Parathyroid adenoma (tissue), 2 donors: ENCODE results near the gene TRIM5.

Experiments
- H2AFZ ChIP-seq: fragments of 300-600 bp; sonication (generic); one replicate; pipeline ENCODE4 v1.7.0; 2017; ENCODE audit warnings: antibody characterized with exemption, mild to moderate bottlenecking
- H3K27ac ChIP-seq: fragments of 300-600 bp; sonication (generic); one replicate; pipeline ENCODE4 v1.7.0; 2017
- H3K27me3 ChIP-seq: fragments of 300-600 bp; sonication (generic); one replicate; pipeline ENCODE4 v1.7.0; 2017; ENCODE audit warnings: low read length; ENCODE audit not compliant: control insufficient read depth, insufficient read depth
- H3K36me3 ChIP-seq: fragments of 300-600 bp; sonication (generic); one replicate; pipeline ENCODE4 v1.7.0; 2017; ENCODE audit warnings: low read length; ENCODE audit not compliant: control insufficient read depth, insufficient read depth
- H3K4me1 ChIP-seq: fragments of 300-600 bp; sonication (generic); one replicate; pipeline ENCODE4 v1.7.0; 2017; ENCODE audit warnings: control low read depth
- H3K4me2 ChIP-seq: fragments of 300-600 bp; sonication (generic); one replicate; pipeline ENCODE4 v1.7.0; 2017; ENCODE audit warnings: low read length
- H3K4me3 ChIP-seq: fragments of 300-600 bp; sonication (generic); one replicate; pipeline ENCODE4 v1.7.0; 2017; ENCODE audit warnings: low read depth, low read length
- H3K79me2 ChIP-seq: fragments of 300-600 bp; sonication (generic); one replicate; pipeline ENCODE4 v1.7.0; 2017; ENCODE audit warnings: control low read depth
- H3K9ac ChIP-seq: fragments of 300-600 bp; sonication (generic); one replicate; pipeline ENCODE4 v1.7.0; 2017; ENCODE audit warnings: mild to moderate bottlenecking
- H3K9me3 ChIP-seq: fragments of 300-600 bp; sonication (generic); one replicate; pipeline ENCODE4 v1.7.0; 2017; ENCODE audit warnings: low read length; ENCODE audit not compliant: control insufficient read depth
- TF ChIP-seq, protein P1 (sequence below): fragments of 300-600 bp; sonication (generic); IDR thresholded peaks from one replicate; pipeline ENCODE4 v1.7.0; 2017; ENCODE audit warnings: antibody characterized with exemption, mild to moderate bottlenecking
- donor health status: primary hyperparathyroidism.

The TRIM5 gene

DNA sequence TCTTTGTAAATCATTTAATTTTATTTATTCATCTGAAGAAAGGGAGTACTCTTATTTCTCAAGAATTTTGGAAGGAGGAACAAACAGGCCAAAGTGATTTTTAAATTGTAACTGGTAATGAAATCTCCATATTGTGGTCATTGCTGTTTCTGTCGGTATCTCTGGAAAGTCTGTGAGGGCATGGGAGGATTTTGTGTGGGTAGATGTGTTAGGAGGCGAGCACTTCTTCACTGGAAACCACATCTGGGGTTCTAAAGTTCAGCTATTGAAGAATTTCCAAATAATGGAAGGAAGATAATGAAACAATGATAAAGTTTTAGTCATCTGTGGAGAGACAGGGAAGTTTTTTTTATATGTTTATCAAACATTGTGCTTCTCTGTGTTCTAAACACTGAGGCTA, 53.5 kb downstream of the TRIM5 start:
- Histone ChIP-seq H3K27ac (no peak overlapping the region), H3K9me3 (no peaks in the 10 kb centered on the region), H3K4me1 (no peaks in the 10 kb centered on the region), H3K36me3 (no peaks in the 10 kb centered on the region), H3K4me2 (no peak overlapping the region), H3K9ac (no peak overlapping the region), H3K27me3 (no peaks in the 10 kb centered on the region), H3K79me2 (no peaks in the 10 kb centered on the region), H3K4me3 (no peak overlapping the region), H2AFZ (no peak overlapping the region)
- TF ChIP-seq, protein P1, sequence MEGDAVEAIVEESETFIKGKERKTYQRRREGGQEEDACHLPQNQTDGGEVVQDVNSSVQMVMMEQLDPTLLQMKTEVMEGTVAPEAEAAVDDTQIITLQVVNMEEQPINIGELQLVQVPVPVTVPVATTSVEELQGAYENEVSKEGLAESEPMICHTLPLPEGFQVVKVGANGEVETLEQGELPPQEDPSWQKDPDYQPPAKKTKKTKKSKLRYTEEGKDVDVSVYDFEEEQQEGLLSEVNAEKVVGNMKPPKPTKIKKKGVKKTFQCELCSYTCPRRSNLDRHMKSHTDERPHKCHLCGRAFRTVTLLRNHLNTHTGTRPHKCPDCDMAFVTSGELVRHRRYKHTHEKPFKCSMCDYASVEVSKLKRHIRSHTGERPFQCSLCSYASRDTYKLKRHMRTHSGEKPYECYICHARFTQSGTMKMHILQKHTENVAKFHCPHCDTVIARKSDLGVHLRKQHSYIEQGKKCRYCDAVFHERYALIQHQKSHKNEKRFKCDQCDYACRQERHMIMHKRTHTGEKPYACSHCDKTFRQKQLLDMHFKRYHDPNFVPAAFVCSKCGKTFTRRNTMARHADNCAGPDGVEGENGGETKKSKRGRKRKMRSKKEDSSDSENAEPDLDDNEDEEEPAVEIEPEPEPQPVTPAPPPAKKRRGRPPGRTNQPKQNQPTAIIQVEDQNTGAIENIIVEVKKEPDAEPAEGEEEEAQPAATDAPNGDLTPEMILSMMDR, result no peak

DNA sequence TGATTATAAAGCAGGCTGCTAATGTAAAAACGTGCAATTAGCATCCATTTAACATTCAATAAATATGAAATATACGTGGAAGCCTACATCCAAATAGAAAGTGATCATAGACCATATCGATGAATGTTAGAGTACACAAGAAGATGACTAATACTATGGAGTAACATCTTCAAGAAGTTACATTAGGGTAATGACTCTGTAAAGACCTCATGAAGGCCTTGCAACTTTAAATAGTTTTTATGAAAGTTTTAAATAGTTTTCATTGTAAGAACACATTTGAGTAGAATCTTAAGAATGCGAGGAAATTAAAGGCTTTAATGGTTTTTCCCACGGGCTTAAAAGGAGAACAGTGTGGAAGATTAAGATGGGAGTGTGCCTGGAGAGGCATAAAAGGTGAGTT, 58.7 kb downstream of the TRIM5 start:
- Histone ChIP-seq H3K4me2 (no peak overlapping the region), H3K4me3 (no peak overlapping the region), H3K36me3 (no peaks in the 10 kb centered on the region), H2AFZ (no peak overlapping the region), H3K9me3 (no peaks in the 10 kb centered on the region), H3K27ac (no peak overlapping the region), H3K4me1 (no peaks in the 10 kb centered on the region), H3K9ac (no peak overlapping the region), H3K27me3 (no peaks in the 10 kb centered on the region), H3K79me2 (no peaks in the 10 kb centered on the region)
- TF ChIP-seq, protein P1, result no peak

DNA sequence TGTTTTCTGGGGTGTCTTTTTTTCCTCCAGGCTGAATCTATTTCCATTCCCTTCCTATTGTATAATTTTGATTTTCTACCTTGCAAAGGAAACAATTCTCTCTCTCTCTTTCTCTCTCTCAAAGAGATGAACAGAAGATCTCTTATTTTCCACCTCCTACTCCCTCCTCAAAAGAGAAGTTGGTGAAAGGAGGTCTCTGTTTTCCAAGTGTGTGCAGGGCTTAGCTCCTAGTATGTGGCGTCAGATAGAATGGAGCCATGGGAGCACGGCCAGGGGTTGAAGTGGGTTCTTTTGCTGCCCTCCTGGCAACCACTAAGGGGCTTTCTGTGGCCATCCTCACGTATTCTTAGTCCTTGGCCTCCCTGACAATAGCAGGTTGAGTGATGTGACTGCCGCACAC, 59.6 kb downstream of the TRIM5 start:
- H2AFZ ChIP-seq, result peak overlapping the region; percentile 83
- TF ChIP-seq, protein P1, result no peak
- no peaks in the 10 kb centered on the region for H3K27me3 ChIP-seq
- H3K4me2 ChIP-seq, result peak overlapping the region; percentile 59
- H3K27ac ChIP-seq, result peak overlapping the region; percentile 51
- H3K36me3 ChIP-seq, result no peaks in the 10 kb centered on the region
- no peaks in the 10 kb centered on the region for H3K79me2 ChIP-seq
- no peaks in the 10 kb centered on the region for H3K4me1 ChIP-seq
- H3K9me3 ChIP-seq, result no peaks in the 10 kb centered on the region
- H3K4me3 ChIP-seq, result peak overlapping the region; percentile 66
- H3K9ac ChIP-seq, result no peak overlapping the region

DNA sequence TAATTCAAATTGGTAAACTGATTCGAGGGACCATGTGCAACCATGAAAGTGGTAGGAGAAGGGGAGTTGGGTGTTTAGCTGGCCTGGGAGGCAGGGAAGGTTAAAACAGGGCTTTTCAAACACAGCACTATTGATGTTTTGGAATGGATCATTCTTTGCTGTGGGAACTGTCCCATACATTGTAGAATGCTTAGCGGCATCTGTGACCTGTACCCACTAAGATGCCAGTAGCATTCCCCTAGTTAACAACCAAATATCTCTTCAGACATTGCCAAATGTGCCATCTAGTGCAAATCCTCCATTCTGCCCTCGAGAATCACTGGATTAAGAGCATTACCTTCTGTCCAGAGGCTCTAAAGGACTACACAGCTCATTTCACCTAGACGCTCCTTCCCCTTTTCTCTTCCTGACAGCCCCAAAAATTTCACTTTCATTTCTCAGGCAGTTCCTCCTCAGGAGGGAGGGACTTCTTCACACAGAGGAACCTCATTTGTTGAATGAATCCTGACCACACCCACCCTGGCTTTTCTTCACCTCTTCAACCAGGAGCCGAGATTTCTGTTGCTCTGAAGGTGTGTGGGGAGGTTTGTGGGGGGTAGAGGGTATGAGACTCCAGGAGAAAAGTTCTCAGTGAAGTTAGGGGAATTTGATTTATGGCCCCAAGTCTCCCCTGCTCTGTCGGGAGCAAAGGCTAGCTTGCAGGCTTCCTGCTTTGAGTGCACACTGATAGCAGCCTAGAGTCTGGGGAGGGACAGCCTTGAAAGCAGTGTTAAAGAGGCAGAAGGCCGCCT, 60.2 kb downstream of the TRIM5 start, which contains the start of gene TRIM34:
Gene TRIM34, plus strand, starts transcription at position 513 of the 791 bp plus-strand sequence. CDS start 7,331 bp downstream, outside the sequence.
- peak within 1 kb of the TSS; percentile 51 for H3K27ac ChIP-seq
- H3K36me3 ChIP-seq, result no peaks in the 10 kb centered on the region
- H3K9ac ChIP-seq, result no peak within 1 kb of the TSS
- no peaks in the 10 kb centered on the region for H3K4me1 ChIP-seq
- no peaks in the 10 kb centered on the region for H3K9me3 ChIP-seq
- H3K27me3 ChIP-seq, result no peaks in the 10 kb centered on the region
- peak within 1 kb of the TSS; percentile 83 for H2AFZ ChIP-seq
- TF ChIP-seq, protein P1, result no peak
- H3K4me3 ChIP-seq, result peak within 1 kb of the TSS; percentile 66
- H3K4me2 ChIP-seq, result peak within 1 kb of the TSS; percentile 59
- H3K79me2 ChIP-seq, result no peaks in the 10 kb centered on the region

DNA sequence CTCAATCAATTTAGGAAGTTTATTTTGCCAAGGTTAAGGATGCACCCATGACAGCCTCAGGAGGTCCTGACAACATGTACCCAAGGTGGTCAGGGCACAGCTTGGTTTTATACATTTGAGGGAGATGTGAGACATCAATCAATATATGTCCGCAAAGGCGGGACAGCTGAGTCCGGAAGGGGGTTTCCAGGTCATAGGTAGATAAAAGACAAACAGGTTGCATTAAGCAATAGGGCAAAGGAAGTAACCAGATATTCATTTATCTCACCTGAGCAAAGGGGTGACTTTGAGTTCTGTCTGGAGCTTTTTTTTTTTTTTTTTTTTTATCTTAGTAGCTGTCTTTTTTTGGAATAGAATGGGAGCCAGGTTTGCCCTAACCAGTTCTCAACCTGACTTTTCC, 62.1 kb downstream of the TRIM5 start:
- Histone ChIP-seq H3K27me3 (no peaks in the 10 kb centered on the region), H3K9ac (no peak overlapping the region), H2AFZ (no peak overlapping the region), H3K4me2 (no peak overlapping the region), H3K9me3 (no peaks in the 10 kb centered on the region), H3K4me3 (no peak overlapping the region), H3K36me3 (no peaks in the 10 kb centered on the region), H3K27ac (no peak overlapping the region), H3K4me1 (no peaks in the 10 kb centered on the region), H3K79me2 (no peaks in the 10 kb centered on the region)
- TF ChIP-seq, protein P1, result no peak
